G401.6 (cell line): Measurements from ENCODE around the gene ALCAM.
"Not testable (repeated sequence)": the region's sequence is repeated elsewhere in the genome, so short reads cannot be mapped to it uniquely, and the experiment has no call there.

Experiments used
- FAIRE-seq: peaks from 2 replicates; lab custom pipeline; 2012; peaks lifted over from hg19 to GRCh38; lab: Jason Lieb, UNC

ALCAM gene

GRCh38 chr3:105389759-105390158 lies 23.1 kb downstream of the ALCAM start:
- not testable (repeated sequence) for FAIRE-seq

GRCh38 chr3:105392598-105392997 lies 25.9 kb downstream of the ALCAM start:
- FAIRE-seq, result not testable (repeated sequence)

DNA sequence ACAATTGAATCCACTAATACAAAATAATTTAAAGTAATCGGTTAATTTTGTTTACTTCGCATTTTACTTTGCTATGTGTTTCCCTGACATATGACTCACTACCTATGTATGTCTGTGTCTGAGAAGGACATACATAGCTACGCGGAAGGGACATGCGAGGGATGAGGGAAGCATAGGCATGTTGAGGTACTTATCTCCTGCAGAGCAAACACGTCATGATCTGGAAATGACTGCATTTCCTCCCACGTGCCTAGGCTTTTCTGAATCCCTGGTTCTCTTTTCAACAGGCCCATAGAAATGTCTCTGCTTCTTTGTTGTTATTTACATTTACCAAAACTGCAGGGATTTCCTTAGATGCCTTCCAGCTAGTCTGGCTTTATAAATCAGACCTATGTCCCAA lies 27.5 kb downstream of the ALCAM start:
- no peak for FAIRE-seq

DNA sequence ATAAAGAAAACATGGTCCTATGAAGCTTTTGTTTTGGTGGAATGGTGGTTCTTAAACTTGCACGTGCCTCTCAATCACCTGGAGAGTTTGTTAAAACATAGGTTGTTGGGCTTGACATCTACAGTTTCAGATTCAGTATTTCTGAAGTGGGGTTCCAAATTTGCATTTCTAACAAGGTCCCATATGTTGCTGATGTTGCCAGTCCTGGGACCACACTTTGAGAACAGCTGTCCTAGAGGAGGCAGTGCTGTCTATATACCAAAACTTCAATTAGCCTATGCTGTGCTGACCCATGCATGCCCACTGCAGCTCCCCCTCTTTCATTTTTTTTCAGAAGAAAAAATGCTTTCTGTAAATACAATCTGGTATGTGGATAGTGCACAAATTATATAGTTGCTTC lies 31.3 kb downstream of the ALCAM start:
- FAIRE-seq, result no peak

GRCh38 chr3:105398437-105398836 lies 31.7 kb downstream of the ALCAM start:
- FAIRE-seq, result no peak

DNA sequence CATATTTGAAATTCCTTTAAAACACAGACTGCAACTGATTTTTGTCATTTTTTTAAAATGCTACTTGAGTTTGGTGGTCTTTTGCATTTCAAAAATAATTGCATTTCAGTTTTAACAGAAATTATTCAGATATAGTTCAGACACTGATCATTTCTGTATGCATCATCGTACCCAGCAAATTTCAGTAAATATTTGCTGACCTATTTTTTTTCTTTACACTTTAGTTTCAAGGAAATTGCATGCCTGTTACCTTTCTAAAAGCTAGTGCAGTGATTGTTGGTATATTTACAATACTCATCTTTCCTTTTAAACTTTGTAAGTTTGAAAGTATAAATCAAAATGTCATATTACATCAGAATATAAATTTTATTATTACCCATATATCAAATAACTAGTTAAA lies 32.4 kb downstream of the ALCAM start:
- FAIRE-seq, result no peak

DNA sequence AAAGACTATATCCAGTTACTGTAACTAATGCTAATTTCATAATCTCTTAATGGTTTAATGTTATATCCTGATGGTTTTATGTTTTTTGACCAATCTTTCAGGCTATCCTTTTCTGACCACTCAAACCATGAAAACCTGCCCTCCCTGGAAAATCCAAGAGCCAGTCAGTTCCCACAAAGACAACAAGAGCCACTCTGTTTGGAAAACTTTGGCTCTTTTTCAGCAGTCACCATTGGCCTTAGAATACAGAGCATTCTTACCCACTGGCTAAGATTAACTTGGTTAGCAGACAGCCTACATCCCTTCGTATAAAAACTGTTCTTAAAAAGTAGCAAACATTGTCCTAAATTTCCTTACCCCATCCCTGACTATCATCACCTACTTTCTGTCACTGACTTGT lies 32.9 kb downstream of the ALCAM start:
- no peak for FAIRE-seq

DNA sequence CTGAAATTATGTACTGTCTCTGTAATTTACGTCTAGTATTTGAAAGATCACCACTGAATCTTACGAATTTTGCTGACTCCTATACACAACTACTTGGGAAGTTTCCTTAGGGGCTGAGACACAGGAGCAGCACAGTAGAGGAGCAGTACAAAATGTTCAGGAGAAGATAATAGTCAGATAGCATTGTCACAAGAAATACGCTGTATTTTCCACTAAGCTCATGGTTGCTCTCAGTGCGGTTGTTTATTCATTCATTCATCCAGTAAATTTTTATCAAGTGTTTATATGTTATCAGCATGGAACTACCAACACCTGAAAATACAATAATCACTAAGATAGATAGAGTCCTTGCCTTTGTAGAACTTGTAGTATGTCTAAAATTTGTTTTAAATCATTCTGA lies 34.5 kb downstream of the ALCAM start:
- no peak for FAIRE-seq

GRCh38 chr3:105401691-105402149 lies 35.0 kb downstream of the ALCAM start:
- no peak for FAIRE-seq

- FAIRE-seq, result no peak
These were observed 35.6 kb downstream of the ALCAM start for GRCh38 chr3:105402287-105402801.

GRCh38 chr3:105403034-105403433 lies 36.3 kb downstream of the ALCAM start:
- not testable (repeated sequence) for FAIRE-seq

DNA sequence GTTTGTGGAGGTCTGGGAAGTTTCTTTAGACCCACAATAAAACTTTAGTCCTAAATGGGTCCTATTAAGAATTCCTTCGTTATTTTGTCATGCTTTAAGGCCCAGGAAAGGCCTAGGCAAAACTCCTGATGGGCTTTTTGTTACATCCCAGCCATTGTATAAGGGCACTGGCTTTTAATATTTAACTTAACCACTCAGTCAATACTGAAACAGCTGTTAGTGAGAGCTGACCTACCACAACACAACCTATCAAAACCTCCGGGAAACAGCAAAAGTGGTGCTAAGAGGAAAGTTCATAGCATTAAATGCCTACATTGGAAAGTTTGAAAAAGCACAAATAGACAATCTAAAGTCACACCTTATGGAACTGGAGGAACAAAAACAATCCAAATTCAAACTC lies 39.6 kb downstream of the ALCAM start:
- FAIRE-seq, result no peak

GRCh38 chr3:105409364-105409763 lies 42.7 kb downstream of the ALCAM start:
- FAIRE-seq, result no peak

DNA sequence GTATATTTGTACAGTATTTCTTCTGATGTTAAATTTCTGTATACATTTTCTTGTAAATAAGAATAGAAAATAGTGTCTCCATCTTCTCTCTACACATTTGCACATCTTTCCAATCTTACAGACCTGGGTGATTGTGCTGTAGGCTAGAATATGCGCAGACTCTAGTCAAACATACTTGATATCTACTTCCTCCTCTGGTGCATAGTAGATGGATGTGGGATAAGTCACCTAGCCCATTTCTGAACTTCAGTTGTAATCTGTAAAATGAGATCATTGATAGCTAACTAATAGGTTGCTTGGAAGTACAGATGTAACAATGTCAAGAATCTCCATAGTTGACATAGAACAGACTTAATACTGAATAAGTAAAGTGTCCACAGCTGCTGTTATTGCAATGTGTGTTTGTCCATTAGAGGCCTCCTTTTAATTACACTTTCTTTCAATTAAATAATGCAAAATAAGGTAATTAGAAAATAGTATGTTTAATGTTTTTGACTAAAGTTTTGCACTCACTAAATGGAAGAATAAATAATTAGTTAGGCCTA lies 46.7 kb downstream of the ALCAM start:
- FAIRE-seq, result no peak

GRCh38 chr3:105414841-105415240 lies 48.1 kb downstream of the ALCAM start:
- FAIRE-seq, result no peak

- FAIRE-seq, result no peak
These were observed 49.2 kb downstream of the ALCAM start for GRCh38 chr3:105415951-105416350.

- FAIRE-seq, result no peak
These were observed 51.0 kb downstream of the ALCAM start for GRCh38 chr3:105417525-105418289.

DNA sequence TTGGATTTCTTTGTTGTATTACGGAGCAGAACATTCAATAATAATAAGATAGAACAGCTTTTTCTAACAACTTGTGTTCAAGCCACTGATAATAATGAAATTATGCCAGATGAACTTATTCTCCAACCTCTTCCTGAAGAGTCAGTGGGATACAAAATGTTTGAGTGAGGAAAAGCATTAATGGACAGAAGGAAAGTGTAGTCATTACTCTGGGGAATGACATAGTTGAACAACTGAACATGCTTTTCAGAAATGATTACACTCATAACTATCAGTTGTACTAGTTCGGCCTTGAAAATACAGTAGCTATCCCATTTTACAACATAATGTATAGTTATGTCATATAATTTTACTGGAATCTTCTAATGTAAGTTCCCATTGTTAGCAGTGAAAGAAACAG lies 55.9 kb downstream of the ALCAM start:
- FAIRE-seq, result no peak

DNA sequence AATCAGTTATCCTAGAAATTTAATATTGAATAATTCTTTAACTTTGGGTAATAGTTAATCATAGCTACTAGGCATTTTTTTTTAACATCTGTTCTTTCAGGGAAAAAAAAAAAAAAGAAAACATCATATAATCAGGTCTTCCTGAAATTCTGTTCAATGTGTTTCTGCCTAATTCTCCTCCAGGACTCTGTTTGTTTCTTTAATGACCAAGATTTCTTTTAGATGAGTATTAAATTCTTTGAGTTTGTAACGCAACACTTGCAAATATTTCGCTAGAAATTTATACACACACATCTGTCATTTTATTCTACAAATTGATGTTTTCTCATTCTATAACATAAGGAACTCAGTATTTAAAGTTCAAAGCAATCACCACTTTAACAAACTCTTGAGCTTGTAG lies 56.7 kb downstream of the ALCAM start:
- FAIRE-seq, result no peak

DNA sequence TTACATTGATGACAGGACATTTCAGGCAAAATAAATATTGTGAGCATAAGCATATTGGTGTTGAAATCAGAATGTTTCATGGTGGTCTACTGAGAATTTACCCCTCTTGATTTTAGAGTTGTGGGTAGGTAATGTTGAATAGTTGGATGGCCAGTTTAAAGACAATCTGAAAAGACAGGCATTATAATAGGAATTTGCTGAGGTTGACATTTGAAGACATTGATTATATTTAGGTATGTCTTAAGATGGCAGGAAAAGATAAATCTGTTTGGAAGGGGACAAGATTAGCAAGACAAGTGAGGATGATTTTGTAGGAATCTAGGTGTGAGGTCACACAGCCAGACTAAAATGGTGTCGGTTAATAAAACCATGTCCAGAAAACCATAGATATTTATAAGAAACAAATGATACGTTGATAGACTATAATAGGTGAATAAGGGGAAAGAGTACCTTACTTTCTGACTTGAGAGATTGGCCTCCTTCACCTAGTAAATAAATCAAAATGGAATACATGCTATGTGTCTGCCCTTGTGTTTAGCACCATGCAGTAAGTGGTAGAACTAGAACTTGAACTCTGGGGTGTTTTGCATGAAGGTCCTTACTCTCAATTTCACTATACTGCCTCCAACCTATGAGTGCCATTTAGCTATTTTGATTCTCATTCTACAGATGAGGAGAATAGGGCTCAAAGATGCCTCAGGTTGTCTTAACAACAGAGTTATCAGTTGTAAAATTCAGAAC lies 57.9 kb downstream of the ALCAM start:
- no peak for FAIRE-seq

DNA sequence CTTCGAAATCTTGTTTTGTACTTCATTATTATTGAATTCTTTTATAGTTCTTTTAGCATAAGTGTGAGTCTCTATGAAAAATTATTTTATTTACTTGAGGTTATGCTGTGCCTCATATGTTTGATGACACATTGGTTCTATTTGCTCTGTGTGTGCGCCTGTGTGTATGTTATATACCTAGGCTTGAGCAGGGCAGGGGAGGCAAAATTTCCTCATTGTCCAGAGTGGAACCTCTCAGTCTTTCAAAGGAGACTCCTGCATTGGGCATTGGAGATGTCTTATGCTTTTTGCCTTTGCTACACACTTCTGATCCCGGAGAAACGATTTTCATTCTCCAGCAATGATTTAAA lies 58.4 kb downstream of the ALCAM start:
- no peak for FAIRE-seq

DNA sequence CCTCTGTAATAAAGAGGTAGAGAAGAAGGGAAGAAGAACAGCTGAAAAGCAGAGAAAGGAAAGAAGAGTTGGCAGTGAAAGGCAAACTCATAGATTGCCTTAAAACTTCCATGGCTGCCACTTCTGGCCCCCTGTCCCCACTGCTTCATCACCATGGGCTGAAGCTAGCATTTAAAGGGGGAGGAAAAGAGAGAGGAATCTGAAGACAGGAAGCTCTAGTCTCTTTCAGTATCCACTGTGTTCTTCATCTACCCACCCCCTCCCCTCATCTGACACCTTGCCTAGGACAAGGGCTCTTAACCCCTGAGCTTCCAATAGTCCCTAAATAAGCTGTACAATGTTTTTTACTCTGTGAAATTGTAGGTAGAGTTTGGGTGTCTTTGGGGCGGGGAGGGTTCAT lies 60.6 kb downstream of the ALCAM start:
- no peak for FAIRE-seq

DNA sequence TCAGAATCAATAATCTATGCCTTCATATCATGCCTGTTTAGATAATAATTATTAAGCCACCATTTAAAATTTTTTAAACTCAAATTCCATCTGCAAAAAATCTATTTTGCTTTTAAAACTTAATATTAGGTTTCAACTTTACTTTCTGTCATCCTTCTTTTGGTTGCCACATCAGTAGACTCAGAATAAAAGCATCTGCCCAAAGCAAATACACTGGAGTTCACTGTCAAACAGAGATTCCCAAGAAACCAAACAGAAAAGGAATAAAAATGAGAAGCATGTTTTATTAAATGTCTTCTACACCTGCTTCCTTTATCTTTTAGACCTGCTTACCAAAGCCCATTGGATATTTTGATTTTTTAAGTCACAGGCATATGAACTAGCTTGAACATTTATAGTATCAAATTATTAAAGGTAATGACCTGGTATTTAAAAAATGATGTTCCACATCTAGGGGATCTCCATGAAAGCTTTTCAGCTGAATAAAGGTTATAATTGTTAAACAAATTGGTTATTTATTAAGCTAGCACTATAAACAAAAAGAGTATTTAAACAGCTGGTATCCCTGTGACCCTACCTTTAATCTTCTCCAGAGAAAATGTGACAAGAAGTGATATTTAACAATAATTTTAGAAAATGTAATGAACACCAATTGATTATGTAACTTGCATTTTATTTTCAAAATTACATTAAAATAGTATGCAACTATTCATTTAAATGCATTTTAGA lies 62.5 kb downstream of the ALCAM start:
- FAIRE-seq, result no peak
